ENCODE measurements around the gene DUS3L.

Gene DUS3L

GRCh38 chr19:5790559-5791520, at the start of gene DUS3L:
Gene DUS3L, minus strand, starts transcription at chr19:5791163. Its CDS starts 22 bp downstream, at chr19:5791141.
- DNase-seq = peak; percentile 98

- DNase-seq = no peak
Observed at GRCh38 chr19:5839065-5840017, 48.4 kb upstream of the DUS3L start, which contains the start of gene FUT6. Gene FUT6, minus strand, starts transcription at chr19:5839702. Its CDS starts 7,135 bp downstream, at chr19:5832567.

- no peak for DNase-seq
Observed at GRCh38 chr19:5838353-5839064, 47.5 kb upstream of the DUS3L start.

- no peak for DNase-seq
Observed at GRCh38 chr19:5837761-5838352, 46.9 kb upstream of the DUS3L start.

- no peak for DNase-seq
Observed at GRCh38 chr19:5832527-5833216, 41.7 kb upstream of the DUS3L start.

- DNase-seq = no peak
Observed at GRCh38 chr19:5832061-5832460, 41.1 kb upstream of the DUS3L start.

GRCh38 chr19:5831159-5831558, 40.2 kb upstream of the DUS3L start:
- no peak for DNase-seq

GRCh38 chr19:5829567-5830310, 38.8 kb upstream of the DUS3L start:
- DNase-seq = no peak

GRCh38 chr19:5828661-5829566, 38.0 kb upstream of the DUS3L start:
- peak; percentile 15 for DNase-seq

GRCh38 chr19:5827891-5828660, 37.1 kb upstream of the DUS3L start:
- peak; percentile 94 for DNase-seq

GRCh38 chr19:5827342-5827890, 36.5 kb upstream of the DUS3L start:
- no peak for DNase-seq

- peak; percentile 41 for DNase-seq
Observed at GRCh38 chr19:5826531-5827341, 35.8 kb upstream of the DUS3L start.

GRCh38 chr19:5825178-5825577, 34.2 kb upstream of the DUS3L start:
- DNase-seq = no peak

GRCh38 chr19:5824751-5825150, 33.8 kb upstream of the DUS3L start:
- DNase-seq = no peak

GRCh38 chr19:5823579-5824281, 32.8 kb upstream of the DUS3L start:
- no peak for DNase-seq

- no peak for DNase-seq
Observed at GRCh38 chr19:5822181-5822844, 31.4 kb upstream of the DUS3L start.
